ENCODE data around the gene RBM45.

The RBM45 gene

DNA sequence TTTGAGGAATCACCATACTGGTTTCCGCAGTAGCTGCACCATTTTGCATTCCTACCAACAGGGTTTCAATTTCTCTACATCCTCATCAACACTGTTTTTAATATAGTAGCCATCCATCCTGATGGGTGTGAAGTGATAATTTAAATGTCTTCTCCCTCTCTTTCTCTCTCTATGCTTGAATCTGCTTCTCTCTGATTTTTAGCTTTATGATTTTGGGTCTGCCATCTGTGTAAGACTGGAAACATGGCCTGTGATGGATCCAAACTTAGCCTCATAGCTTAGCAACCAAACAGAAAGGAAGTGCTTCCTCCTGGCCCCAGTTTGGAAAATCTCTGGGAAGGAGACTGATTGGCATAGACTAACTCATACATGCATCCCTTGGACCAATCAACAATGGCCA is 48.4 kb downstream of the RBM45 start:
- DNase-seq (ENCODE audit: low read depth), result no peak

DNA sequence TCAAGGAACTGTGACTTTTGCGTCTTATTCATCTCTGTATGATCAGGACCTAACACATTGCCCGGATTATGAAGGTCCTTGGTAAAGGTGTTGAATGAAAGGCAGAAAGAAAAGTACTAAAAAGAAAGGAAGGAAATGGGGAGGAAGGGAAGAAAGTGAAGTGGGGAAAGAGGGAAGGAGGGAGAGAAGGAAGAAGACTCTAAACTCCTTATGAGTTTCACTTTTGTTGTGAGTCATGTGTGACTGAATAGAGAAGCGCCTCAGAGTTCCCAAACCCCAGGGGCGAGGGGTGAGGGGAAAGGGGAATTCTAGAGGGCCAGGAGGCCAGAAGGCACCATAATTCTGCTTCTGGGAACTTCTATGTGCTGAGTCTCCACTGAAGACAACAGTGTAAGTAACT is 51.2 kb downstream of the RBM45 start:
- DNase-seq (ENCODE audit: low read depth), result no peak

DNA sequence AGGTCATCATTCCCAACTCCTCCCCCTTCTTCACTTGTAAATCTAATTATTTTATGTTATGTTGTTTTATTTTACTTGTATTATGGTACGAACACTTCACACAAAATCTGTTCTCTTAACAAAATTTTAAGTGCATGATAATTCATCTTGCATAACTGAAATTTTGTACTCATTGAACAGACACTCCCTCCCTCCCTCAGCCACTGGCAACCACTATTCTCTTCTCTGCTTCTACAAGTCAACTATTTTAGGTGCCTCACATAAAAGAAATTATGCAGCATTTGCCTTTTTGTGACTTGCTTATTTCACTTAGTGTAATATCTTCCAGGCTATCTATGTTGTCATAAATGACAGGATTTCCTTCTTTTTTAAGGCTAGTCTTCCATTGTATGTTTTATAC is 51.7 kb downstream of the RBM45 start:
- no peak for DNase-seq (ENCODE audit: low read depth)

DNA sequence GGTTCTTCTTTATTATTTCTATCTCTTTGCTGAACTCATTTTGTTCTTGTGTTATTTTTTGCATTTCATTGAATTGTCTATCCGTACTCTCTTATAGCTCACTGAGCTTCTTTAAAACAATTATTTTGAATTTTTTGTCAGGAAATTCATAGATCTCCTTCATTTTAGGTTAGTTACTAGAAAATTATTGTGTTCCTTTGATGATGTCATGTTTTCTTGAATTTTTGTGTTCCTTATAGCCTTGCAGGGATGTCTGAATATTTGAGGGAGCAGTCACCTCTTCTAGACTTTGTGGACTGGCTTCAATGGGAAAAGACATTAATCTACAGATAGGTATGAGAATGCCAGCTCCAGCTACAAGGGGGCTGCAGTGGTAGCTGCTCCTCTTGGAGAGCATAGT is 61.4 kb downstream of the RBM45 start:
- no peak for DNase-seq (ENCODE audit: low read depth)

DNA sequence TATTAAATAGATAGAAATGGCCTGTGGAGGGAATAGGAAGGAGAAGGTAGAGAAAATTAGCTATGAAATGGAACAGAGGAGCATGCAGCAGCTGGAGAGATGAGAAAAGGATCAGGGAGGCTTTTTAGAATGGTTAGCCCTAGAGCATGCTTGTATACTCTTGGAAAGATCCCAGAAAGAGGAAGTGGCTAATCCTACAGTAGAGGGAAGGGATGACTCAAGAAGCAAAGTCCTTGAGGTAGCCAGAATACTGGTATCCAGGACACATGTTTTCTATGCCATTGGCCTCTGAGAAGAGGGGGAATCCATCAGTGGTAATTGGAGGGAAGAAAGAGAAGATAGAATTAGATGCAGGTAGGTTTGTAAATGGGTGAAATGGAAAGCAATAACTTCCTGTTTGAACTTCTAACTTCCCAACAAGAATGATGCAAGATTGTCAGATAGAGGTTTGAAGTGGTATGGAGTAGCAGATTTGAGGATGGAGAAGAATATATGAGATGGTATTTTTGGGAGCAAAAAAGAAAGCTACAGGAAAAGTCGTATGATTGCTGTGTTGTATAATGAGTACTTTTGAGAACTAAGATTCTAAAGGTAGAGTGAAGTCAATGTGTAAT is 64.9 kb downstream of the RBM45 start:
- DNase-seq (ENCODE audit: low read depth), result peak; percentile 66
